ENCODE data around the gene PODXL2. TPM values are rescaled to one million over a fixed set of nuclear protein-coding genes. Genes with fewer than 3 reads are reported as not detected.

PODXL2 gene
- total and polyA plus RNA-seq, 2 experiments from 2014 or later, result 18.4 to 57.6 TPM

DNA sequence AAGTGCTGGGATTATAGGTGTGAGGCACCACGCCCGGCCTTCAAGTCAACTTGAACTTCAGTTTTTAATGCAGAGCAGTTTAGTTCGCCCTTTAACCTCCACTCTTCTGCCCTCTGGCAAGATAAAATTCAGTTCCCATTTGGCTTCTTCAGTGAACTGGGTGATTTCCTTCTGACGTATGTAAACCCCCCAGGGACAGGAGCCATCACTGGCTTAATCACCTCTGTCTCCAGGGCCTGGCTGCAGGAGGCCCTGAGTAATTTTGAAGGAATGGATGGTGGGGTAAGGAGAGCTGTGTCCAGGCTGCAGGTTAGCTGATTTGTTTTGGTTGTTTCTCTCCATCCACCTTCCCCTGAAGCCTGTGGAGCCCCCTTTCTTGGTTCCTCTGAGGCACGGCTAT is 18.9 kb upstream of the PODXL2 start (continued):
- TF ChIP-seq, protein P1, sequence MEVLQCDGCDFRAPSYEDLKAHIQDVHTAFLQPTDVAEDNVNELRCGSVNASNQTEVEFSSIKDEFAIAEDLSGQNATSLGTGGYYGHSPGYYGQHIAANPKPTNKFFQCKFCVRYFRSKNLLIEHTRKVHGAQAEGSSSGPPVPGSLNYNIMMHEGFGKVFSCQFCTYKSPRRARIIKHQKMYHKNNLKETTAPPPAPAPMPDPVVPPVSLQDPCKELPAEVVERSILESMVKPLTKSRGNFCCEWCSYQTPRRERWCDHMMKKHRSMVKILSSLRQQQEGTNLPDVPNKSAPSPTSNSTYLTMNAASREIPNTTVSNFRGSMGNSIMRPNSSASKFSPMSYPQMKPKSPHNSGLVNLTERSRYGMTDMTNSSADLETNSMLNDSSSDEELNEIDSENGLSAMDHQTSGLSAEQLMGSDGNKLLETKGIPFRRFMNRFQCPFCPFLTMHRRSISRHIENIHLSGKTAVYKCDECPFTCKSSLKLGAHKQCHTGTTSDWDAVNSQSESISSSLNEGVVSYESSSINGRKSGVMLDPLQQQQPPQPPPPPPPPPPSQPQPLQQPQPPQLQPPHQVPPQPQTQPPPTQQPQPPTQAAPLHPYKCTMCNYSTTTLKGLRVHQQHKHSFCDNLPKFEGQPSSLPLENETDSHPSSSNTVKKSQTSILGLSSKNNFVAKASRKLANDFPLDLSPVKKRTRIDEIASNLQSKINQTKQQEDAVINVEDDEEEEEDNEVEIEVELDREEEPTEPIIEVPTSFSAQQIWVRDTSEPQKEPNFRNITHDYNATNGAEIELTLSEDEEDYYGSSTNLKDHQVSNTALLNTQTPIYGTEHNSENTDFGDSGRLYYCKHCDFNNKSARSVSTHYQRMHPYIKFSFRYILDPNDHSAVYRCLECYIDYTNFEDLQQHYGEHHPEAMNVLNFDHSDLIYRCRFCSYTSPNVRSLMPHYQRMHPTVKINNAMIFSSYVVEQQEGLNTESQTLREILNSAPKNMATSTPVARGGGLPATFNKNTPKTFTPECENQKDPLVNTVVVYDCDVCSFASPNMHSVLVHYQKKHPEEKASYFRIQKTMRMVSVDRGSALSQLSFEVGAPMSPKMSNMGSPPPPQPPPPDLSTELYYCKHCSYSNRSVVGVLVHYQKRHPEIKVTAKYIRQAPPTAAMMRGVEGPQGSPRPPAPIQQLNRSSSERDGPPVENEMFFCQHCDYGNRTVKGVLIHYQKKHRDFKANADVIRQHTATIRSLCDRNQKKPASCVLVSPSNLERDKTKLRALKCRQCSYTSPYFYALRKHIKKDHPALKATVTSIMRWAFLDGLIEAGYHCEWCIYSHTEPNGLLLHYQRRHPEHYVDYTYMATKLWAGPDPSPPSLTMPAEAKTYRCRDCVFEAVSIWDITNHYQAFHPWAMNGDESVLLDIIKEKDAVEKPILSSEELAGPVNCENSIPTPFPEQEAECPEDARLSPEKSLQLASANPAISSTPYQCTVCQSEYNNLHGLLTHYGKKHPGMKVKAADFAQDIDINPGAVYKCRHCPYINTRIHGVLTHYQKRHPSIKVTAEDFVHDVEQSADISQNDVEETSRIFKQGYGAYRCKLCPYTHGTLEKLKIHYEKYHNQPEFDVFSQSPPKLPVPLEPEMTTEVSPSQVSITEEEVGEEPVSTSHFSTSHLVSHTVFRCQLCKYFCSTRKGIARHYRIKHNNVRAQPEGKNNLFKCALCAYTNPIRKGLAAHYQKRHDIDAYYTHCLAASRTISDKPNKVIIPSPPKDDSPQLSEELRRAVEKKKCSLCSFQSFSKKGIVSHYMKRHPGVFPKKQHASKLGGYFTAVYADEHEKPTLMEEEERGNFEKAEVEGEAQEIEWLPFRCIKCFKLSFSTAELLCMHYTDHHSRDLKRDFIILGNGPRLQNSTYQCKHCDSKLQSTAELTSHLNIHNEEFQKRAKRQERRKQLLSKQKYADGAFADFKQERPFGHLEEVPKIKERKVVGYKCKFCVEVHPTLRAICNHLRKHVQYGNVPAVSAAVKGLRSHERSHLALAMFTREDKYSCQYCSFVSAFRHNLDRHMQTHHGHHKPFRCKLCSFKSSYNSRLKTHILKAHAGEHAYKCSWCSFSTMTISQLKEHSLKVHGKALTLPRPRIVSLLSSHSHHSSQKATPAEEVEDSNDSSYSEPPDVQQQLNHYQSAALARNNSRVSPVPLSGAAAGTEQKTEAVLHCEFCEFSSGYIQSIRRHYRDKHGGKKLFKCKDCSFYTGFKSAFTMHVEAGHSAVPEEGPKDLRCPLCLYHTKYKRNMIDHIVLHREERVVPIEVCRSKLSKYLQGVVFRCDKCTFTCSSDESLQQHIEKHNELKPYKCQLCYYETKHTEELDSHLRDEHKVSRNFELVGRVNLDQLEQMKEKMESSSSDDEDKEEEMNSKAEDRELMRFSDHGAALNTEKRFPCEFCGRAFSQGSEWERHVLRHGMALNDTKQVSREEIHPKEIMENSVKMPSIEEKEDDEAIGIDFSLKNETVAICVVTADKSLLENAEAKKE (CRISPR knock-in tag; IDR thresholded peaks at IDR 0.05), result no peak
- TF ChIP-seq POLR2AphosphoS5 (IDR thresholded peaks at IDR 0.05; ENCODE audit: low read depth) (no peak), EZH2phosphoT487 (IDR thresholded peaks at IDR 0.05; ENCODE audit: unreplicated experiment) (no peak)

DNA sequence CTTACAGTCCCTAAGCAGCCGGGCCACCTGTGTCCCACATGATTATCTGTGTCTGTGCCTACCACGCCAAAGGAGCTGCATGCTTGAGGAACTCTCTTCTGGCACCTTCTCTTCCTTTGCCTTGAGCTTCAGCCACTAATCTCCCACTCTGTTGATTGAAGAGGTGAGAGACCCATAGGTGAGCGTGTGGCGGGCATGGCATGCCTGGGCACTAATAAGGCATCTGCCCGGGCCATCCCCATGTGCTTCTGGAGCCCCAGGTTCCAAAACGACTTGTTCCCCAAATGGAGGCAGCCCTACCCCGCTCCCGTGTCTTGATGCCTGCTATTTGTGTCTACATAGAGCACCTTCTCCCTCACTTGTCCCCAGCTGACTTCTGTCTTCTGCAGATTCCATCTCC is 17.7 kb upstream of the PODXL2 start:
- Histone ChIP-seq H3K27ac (ENCODE audit: low read depth) (no peak overlapping the region), H3K9me2 (ENCODE audit: insufficient read depth) (no peaks in the 10 kb centered on the region), H4K20me1 (replicated peaks; ENCODE audit: insufficient read depth) (peaks cover 52% of the 10 kb centered on the region; the same call in 1 of the 2 replicates), H2AFZ (no peak overlapping the region), H3K79me2 (replicated peaks; ENCODE audit: insufficient read depth) (peaks cover 50% of the 10 kb centered on the region), H3K4me2 (no peak overlapping the region), H3K27me3 (ENCODE audit: insufficient read depth) (no peaks in the 10 kb centered on the region), H3K4me1 (ENCODE audit: insufficient read depth) (no peaks in the 10 kb centered on the region), H3K4me3 (no peak overlapping the region), H3F3A (replicated peaks; ENCODE audit: low read depth) (no peaks in the 10 kb centered on the region), H3K36me3 (ENCODE audit: insufficient read depth) (peaks cover 66% of the 10 kb centered on the region)
- H3K4me3 Mint-ChIP-seq, result no peak overlapping the region
- H3K27me3 Mint-ChIP-seq (ENCODE audit: insufficient read depth, low read depth, poor library complexity), result peaks cover 1% of the 10 kb centered on the region
- peaks cover 10% of the 10 kb centered on the region; the same call in 1 of the 3 replicates for H3K4me1 Mint-ChIP-seq
- peaks cover 97% of the 10 kb centered on the region for H3K36me3 Mint-ChIP-seq (ENCODE audit: low read depth)
- no peak for DNase-seq (ENCODE audit: low spot score)
- ATAC-seq, result no peak
- H3K9me3 Mint-ChIP-seq, result no peaks in the 10 kb centered on the region
- no peak overlapping the region for H3K27ac Mint-ChIP-seq
- TF ChIP-seq, protein P2, sequence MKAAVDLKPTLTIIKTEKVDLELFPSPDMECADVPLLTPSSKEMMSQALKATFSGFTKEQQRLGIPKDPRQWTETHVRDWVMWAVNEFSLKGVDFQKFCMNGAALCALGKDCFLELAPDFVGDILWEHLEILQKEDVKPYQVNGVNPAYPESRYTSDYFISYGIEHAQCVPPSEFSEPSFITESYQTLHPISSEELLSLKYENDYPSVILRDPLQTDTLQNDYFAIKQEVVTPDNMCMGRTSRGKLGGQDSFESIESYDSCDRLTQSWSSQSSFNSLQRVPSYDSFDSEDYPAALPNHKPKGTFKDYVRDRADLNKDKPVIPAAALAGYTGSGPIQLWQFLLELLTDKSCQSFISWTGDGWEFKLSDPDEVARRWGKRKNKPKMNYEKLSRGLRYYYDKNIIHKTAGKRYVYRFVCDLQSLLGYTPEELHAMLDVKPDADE (IDR thresholded peaks at IDR 0.05), result no peak
- TF ChIP-seq, protein P1 (CRISPR knock-in tag; IDR thresholded peaks at IDR 0.05), result no peak
- TF ChIP-seq, protein P3, sequence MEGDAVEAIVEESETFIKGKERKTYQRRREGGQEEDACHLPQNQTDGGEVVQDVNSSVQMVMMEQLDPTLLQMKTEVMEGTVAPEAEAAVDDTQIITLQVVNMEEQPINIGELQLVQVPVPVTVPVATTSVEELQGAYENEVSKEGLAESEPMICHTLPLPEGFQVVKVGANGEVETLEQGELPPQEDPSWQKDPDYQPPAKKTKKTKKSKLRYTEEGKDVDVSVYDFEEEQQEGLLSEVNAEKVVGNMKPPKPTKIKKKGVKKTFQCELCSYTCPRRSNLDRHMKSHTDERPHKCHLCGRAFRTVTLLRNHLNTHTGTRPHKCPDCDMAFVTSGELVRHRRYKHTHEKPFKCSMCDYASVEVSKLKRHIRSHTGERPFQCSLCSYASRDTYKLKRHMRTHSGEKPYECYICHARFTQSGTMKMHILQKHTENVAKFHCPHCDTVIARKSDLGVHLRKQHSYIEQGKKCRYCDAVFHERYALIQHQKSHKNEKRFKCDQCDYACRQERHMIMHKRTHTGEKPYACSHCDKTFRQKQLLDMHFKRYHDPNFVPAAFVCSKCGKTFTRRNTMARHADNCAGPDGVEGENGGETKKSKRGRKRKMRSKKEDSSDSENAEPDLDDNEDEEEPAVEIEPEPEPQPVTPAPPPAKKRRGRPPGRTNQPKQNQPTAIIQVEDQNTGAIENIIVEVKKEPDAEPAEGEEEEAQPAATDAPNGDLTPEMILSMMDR (conservative IDR thresholded peaks at IDR 0.05; ENCODE audit: low read depth in 2 of 2), result no peak
- TF ChIP-seq POLR2AphosphoS5 (IDR thresholded peaks at IDR 0.05; ENCODE audit: low read depth) (no peak), ZNF331 (CRISPR knock-in tag; IDR thresholded peaks at IDR 0.05; ENCODE audit: low read depth) (no peak)
